Stimulated activated CD8-positive, alpha-beta memory T cell treated with anti-CD3 and anti-CD28 coated beads, Interleukin-7, amount 100 ng/mL, for 24 hours (primary cell): ENCODE data around the gene LINC01488.

Experiments
- DNase-seq: peaks from one replicate; pipeline ENCODE4 v3.0.0-alpha.2; 2020; ENCODE audit warnings: low read depth

The LINC01488 gene

DNA sequence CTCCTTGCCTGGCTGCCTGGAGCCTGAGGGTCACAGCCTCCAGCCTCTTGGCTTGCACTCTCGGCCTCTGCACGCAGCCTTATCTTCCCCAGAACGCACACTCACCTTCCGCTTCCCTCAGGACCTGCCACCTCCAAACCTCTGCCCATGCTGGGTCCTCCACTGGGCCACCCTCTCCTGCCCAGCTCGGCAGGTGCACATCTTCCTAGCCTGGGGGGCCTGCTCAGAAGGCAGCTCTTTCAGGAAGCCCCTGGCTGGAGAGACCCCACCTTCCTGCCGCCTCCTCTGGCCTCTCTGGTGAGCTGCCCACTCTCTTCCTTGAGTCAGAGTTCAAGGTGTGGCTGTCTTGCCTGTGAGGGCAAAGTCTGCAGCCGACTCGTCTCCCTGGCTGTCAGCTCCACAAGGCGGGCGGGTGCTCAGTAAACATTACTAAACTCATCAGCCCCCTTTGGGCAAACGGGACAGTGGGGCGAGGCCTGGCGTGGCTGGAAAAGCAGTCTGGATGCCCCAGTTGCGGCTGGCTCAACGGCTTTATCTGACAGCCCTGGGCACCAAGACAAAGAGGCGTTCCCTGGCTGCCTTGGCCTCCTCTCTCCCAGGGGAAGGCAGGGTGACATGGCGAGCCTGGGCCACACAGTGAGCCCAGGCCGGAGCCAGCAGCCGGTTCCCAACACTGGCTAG is 1.7 kb upstream of the LINC01488 start:
- DNase-seq, result no peak

GRCh38 chr11:69480547-69481392 is 693 bp upstream of the LINC01488 start:
- DNase-seq, result no peak

DNA sequence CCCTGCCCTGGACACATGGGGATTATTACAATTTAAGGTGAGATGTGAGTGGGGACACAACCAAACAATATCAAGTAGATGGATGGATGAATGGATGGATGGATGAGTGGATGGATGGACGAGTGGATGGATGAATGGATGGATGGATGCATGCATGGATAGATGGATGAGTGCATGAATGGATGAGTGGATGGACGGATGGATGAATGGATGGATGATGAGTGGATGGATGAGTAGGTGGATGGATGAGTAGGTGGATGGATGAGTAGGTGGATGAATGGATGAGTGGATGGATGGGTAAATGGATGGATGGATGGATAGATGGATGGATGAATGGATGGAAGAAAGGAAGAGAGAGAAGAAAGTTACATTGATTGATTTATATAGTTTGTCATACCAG is 859 bp downstream of the LINC01488 start:
- no peak for DNase-seq

- DNase-seq, result no peak
Measured at GRCh38 chr11:69483170-69483569, 1.7 kb downstream of the LINC01488 start.

DNA sequence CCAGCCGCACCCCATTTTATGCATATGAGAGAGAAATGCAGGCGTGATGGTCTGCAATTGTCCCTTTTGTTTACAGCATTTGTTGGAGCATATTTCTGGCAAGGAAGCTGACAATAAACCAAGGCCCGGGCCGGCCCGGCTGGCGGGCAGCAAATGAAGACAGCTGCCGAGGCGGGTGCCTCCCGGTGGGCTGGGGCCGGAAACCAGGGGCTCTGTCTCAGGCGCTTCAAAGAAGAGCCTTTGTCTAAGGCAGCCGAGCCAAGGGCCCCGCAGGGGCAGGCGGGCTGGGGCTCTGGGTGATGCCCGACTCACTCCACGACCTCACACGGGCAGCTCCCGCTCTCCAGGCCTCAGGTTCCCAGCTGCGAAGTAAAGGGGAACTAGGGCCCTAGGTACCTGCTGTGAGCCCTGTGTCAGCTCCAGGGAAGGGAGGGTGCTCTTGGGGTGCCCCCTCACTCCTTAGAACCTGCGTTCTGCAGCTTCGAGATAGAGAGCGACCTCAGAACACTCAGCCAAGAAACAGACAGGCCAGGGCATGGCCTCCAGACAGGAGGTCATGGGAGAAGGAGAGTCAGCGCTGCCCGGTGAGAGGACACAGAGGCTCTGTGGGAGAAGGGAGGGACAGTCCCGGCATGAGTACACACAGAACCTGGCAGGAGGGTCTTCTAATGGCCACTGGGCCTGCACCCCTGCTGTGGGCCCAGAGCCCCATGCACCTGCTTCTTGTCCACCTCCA is 2.4 kb downstream of the LINC01488 start:
- DNase-seq, result no peak

DNA sequence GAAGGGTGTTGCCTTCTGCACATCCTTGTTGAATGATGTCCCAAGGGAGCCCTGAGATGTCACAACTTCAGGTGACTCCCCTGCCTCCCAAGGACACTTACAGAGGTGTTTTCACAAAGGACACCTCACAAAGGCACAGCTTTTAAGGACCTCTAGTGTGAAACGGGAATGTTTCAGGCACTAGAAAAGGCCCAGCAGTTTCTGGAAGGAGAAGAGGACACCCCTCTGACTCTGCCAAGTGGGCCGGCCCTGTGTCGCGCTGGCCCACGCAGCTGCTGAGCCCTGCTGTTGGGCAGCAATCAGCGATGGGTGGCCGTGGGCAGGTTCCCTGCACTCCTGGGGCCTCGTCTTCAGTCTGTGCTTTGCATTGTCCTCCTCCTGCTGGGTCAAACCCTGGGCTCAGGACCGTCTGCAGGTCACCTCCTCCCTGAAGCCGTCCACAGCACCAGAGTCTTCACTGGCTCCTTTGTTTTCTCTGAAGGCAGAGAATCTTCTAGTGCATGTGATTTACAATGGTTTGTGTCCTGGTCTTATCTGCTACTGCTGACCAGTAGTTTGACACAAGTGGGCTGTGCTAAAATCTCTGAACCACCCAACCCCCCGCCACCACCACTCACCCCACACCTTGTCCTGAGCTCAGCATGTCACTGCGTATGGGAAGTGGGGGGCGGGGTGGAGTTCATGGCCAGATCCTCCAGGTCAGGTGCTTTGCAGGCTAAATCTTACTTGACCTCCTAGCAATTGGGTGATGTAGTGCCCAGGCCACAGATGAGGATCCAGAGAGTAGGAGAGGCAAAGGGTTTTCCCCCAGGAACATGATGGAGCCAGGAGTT is 3.2 kb downstream of the LINC01488 start:
- no peak for DNase-seq

DNA sequence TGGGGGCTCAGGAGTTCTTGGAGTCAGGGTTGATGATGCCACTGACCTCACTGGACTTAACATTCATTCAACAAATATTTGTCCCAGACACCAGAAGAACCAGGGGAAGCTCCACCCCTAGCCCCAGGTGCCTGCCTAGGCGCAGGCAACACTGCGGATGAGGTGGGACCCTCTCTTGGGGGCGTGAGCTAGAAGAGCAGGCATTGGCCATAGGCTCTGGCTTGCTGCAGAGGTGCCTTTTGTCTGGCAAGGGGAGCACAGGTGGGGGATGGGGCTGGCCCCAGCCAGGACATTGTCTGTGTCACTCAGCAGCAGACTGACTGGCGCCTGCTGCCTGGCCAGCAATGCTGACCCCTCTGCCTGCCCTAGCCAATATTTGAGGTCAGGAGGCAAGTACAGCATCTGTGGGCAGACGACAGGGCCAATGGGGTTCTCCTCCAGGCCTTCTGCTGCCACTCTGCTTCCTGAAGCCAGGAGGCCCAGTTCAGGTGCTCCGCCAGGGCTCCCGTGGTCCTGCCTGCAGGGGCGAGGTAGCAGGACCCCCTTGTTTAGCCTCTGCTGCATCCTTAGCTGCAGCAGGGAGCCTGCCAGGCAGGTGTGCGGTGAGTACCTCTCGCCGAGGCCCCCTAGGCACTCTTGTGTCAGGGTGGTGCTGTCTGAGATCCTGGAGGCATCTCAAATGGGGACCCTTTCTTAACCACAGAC is 4.0 kb downstream of the LINC01488 start:
- no peak for DNase-seq

DNA sequence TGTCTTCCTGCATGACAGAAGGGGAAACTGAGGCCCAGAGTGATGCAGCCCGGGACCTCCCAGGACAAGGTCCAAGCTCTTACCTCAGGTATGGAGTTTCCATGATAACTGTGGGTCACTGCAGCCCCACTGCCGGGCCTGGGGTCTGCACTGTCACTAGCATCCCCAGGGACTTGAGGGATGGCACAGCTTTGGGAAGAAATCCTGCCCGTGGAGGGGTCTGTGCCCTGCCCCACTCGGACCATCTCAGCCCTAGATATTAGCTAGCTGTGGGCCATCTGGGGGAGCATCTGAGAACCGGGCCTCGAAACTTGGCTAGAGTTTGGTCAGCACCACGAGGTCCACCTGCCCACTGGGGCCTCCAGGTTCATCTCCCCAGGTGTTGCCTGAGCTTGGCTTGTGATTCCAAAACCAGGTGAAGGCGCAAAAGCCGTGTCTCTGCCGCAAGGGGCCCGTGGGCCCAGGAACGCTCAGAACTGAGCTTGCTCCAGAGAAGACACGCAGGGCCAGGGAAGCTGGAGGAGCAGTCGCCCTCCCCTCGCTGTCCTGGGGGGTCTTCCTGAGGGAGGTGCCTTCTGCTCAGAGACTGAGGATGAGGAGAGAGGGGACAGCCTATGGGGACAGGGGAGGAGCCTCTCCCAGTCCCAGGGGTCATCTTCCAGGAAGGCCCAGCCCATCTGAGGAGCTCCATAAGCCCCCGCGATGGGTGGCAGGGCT is 4.8 kb downstream of the LINC01488 start:
- no peak for DNase-seq

DNA sequence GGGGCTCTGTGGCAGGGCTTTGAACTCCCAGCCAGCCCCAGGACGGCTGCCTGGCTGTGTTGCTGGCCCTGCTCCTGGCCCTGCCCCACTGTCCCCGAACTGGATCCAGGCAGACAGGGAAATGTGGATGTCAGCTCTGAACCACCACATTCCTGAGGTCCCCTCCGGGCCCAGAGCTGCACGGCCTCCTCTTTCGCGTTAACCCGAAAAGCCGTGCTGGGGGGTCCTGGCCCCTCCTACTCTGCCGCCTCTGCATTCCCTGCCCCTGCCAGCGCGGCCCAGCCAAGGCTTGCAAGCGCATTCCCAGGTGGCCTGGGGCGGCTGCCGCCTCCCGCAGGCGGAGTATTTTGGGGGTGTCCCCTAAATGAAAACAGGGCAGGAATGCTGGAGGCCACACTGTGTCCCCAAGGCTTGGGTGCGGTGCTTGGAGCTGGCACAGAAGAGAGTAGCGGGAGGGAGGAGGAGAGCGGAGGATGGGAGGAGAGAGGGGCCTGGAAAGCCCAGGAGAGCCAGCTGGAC is 5.4 kb downstream of the LINC01488 start:
- no peak for DNase-seq

DNA sequence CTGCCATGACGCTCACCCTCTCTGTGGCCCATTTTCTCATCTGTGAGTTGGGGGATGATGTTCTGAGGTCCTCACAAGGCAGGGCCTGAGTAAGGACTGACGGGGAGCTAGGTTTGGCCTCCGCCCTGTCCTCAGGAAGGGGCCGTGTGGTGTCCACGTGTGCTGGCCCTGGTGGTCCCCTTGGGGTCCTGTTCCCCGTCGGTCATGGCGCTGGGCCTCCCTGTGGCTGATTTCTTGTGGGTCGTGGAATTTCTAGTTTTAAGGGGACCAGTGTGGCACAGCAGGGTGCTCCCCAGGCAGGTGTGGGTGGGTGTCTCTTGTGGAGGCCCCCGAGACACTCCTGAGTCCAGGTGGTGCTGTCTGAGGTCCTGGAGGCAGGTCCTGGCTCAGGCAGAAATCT is 5.9 kb downstream of the LINC01488 start:
- DNase-seq, result no peak

DNA sequence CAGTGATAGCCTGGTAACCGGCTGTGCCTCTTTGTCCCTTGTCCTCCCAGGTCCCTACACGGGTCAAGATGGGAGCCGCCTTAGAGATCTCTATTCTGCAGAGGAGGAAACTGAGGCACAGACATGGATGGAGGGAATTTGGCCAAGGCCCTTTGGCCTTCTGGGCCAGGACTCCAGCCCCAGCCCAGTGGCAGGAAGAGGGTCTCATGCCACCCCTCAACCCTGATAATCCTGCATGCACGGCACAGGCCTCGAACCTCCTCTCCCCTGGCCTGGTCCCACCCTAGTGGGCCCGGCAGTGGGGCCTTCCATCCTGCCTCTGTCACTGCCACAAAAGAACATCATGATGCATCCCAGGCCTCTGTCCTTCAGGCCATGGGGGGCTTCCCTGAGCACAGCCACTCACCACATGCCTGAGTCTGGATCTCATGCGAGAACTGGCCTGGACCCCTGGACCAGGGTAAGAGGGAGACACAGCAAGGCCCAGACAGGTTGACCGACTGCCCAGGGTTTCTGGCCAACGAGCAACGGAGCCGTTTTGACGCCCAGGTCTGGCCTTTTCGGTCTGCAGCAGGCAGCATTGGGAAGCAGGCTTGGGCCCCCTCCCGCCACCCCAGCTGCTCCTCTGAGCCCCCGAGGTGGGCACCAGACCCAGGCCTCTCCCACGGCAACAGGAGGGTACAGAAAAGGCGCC is 6.5 kb downstream of the LINC01488 start:
- no peak for DNase-seq

DNA sequence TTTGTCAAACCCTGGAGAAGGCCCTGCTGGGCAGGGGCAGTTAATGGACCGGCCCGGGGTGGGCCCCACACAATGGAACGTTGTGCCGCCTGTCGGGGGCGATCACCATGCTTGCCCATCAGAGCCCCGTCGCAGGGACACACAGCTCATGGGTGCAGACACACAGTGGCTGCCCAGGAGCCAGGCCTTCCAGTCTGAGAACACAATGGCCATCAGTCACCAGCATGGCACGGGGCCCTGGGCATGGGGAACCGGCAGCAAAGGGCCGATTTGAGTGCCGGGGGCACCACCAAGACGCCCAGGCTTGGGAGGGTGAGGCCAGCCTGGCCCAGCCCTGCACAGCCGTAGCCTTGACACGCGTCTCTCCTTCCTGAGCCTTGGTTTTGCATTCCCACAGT is 7.1 kb downstream of the LINC01488 start:
- DNase-seq, result no peak

GRCh38 chr11:69489031-69489745 is 7.7 kb downstream of the LINC01488 start:
- DNase-seq, result no peak

DNA sequence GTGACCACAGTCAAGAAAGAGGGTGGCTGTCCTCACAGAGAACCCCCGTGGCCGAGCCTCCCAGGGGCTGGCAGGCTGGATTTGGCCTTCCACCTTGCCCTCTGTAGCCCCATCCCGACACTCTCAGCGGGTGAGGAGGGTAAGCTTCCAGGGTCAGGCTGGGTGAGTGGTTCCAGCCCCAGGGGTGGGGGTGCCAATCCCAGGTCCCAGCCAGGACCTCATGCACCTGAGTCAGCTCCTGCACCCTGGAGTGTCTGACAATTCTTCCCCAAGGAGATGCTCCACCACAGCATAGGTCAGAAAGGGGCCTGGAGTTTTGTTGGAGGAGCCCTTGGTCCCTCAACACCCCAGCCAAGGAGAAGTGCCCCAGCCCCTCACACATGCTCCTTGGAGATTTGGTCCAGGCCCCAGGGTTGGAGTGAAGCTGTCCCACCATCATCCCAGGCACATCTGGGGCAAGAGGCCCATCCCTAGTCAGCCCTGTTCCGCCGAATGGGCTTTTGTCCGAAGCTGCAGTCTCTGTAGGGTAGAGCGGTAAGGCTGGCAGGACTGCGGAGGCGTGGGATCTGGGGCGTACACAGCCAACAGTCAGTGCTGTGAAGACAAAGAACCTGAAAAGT is 8.4 kb downstream of the LINC01488 start:
- no peak for DNase-seq

- no peak for DNase-seq
Measured at GRCh38 chr11:69490516-69490915, 9.1 kb downstream of the LINC01488 start.

GRCh38 chr11:69491071-69492031 is 9.9 kb downstream of the LINC01488 start:
- DNase-seq, result no peak

- DNase-seq, result no peak
Measured at GRCh38 chr11:69492201-69492991, 10.9 kb downstream of the LINC01488 start.
